ENCODE measurements around the gene HS3ST3A1.

HS3ST3A1 gene

DNA sequence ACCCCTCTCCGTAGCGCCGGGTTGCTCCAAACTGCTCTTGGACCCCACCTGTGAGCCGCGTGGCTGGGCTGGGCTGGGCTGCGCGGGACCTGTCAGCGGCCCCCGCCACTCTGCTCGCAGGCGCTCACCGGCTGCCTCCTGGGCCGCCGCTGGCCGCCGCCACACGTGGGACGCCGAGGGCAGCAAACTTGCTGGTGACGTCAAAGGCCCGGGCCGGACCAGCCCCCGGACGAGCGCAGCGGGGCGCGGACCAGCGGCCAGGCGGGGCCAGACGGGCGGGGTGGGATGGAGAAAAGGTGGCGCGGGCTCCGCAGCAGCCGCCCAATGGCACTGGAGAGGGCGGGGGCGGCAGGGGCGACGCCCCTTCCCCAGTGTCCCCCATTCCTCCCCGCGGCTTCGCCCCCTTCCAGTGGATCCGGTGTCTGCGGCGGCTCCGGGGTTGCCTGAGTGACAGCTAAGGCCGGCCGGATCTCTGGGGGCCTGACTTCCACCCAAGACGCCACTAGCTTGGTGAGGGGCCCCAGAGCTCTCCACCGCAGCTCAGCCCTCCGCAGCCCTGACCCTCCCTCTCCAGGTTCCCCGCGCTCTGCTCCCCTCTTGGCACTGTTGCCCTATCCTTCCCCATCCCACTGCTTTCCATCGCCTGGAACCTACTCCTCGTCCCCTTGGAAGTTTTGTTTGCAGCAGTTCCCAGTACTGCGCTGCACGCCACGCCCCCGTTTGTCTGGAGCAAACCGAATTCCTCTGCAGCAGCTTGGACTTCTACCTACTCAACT is at the start of gene HS3ST3A1:
HS3ST3A1 (minus strand) TSS at position 154 of the 776 bp plus-strand sequence. CDS start 800 bp downstream, outside the sequence.
- DNase-seq, result no peak

DNA sequence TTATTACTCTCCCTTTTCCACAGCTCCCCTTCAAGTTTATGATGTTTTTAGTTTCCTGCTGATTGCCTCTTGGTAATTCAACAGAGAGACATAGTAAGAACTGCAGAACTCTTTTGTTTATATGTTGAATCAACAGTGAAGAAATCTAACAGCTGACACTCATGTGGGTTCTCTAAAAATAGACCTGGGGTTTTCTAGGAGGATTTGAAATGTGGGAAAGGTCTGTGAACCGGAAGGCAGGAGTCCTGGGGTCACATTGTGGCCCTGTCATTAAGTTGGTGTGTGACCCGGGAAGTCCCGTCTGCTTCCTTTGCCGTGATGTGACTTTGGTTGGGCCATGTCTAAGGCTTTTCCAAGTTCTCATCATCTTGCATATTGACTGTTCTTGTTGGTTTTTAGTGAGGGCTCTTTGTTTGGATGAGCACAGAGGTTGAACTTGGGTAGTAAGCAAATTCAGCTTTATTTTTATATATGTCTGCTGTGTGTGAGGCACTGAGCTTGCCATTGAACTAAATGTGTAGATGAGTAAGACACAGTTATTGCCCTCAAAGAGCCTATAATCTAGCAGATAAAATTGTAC is 48.5 kb upstream of the HS3ST3A1 start:
- no peak for DNase-seq

- no peak for DNase-seq
Observed at GRCh38 chr17:13647543-13648021, 45.9 kb upstream of the HS3ST3A1 start.

GRCh38 chr17:13646969-13647542 is 45.3 kb upstream of the HS3ST3A1 start:
- DNase-seq, result no peak

GRCh38 chr17:13646411-13646810 is 44.7 kb upstream of the HS3ST3A1 start:
- no peak for DNase-seq

- no peak for DNase-seq
Observed at GRCh38 chr17:13643180-13643579, 41.5 kb upstream of the HS3ST3A1 start.

- DNase-seq, result no peak
Observed at GRCh38 chr17:13642188-13642587, 40.5 kb upstream of the HS3ST3A1 start.

DNA sequence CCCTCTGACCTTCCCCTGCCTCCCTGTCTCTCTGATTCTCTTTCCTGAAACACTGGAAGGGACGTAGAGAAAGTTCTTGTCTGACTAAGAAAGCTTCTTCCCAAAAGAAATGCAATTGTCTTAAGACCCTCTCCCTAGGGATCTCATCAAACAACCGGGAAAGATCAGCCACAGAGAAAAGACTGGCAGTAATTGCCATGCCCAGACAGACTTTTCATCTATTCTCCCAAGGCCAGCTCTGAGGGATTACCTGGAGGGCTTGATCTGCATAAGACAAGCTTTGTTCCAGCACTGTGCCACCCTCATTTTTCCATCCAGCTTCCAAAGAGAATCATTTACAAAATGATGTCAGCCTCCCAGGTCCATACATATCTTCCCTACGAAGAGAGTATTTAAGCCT is 38.8 kb upstream of the HS3ST3A1 start:
- no peak for DNase-seq

DNA sequence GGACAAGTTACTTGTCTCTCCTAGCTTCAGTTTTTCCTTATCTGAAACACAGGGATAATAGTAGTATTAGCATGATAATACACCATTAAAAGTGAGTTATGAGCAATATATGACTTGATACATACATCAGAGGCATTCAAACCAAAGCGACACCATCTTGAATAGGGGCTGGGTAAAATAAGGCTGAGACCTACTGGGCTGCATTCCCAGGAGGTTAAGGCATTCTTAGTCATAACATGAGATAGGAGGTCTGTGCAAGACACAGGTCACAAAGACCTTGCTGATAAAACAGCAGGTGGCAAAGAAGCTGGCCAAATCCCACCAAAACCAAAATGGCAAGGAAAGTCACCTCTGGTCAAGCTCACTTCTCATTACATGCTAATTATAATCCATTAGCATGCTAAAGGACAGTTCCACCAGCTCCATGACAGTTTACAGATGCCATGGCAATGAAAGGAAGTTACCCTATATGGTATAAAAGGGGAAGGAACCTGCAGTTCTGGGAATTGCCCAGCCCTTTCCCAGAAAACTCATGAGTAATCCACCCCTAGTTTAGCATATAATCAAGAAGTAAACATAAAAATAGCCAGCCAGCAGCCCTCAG is 37.2 kb upstream of the HS3ST3A1 start:
- no peak for DNase-seq

GRCh38 chr17:13636951-13637350 is 35.2 kb upstream of the HS3ST3A1 start:
- DNase-seq, result no peak

- no peak for DNase-seq
Observed at GRCh38 chr17:13635951-13636350, 34.2 kb upstream of the HS3ST3A1 start.

GRCh38 chr17:13634021-13634420 is 32.3 kb upstream of the HS3ST3A1 start:
- DNase-seq, result no peak

DNA sequence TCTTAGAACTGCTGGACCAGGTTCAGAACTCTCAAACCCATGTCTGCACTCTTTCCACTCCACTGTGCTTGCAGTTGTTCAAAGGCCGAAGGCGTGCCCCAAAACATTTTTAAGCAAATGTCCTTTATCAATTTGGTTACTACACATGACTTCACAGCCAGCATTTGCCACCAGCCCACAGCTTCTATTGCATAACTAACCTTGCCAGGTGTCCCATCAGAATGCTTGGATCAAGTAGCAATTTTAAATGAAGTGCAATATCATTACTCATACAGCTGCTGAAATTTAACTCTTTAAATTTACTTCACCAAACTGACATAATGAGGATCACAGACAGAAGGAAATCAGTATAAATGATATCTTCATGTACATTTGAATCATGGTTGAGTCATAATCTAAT is 29.8 kb upstream of the HS3ST3A1 start:
- DNase-seq, result no peak

- no peak for DNase-seq
Observed at GRCh38 chr17:13626703-13627102, 25.0 kb upstream of the HS3ST3A1 start.

GRCh38 chr17:13619462-13619861 is 17.7 kb upstream of the HS3ST3A1 start:
- DNase-seq, result no peak

GRCh38 chr17:13616031-13616430 is 14.3 kb upstream of the HS3ST3A1 start:
- DNase-seq, result no peak

- DNase-seq, result no peak
Observed at GRCh38 chr17:13609941-13610340, 8.2 kb upstream of the HS3ST3A1 start.

DNA sequence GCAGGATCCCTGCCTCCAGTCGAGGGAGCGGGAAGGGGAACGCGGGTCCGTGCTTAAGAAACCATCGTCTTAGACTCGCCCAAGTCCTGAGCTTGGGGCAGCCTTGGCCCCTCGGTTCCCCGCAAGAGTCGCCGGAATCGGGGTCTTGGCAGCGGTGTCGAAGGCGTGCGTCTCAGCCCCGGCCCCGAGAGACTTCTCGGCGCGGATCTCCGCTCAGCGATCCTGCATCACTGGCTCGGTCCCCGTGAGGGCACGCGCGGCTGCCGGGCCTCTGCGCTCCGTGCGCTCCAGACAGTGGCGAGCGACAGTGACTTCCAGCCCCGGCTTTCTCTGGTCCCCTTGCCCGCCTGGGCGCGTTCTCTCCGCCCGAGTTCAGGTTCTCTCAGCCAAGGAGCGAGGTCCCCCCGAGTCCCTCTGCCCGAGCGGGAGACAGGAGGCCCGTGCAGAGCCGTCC is 380 bp downstream of the HS3ST3A1 start:
- DNase-seq, result no peak

DNA sequence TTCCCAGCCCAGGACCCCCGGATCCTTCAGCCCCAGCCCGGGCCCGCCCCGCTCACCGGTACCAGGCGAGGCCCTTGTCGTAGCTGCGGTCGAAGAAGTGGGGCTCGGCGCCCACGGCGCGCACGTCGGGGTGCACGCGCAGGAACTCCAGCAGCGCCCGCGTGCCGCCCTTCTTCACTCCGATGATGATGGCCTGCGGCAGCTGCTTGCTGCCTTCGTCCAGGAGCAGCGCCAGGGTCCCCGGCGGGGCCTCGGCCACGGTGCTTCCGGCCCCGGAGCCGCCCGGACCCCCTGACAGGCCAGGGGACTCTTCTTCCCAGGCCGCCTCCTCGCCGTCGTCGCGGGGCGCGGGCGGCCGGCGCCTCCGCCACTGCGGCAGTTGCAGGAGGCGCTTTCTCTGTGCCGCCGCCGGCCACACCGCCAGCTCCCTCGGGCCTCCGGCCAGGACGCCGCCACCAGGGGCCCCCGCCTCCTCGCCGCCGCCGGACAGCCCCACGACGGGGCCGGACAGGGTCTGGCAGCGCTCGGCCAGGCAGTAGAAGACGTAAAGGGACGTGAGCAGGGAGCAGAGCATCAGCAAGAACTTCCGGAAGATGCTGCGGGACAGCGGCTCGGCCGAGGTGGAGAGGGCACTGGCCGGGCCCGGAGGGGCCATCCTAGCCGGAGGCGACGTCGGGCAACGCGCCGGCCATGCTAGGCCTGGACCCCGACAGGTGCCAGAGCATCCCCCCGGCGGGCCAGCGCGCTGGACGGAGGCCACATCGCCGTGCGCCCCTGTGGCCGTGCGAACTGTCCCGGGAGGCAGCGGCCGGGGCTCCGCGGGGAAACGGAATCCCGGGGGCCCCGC is 1.0 kb downstream of the HS3ST3A1 start:
- DNase-seq, result no peak

- DNase-seq, result no peak
Observed at GRCh38 chr17:13599864-13600263, 1.9 kb downstream of the HS3ST3A1 start.

- no peak for DNase-seq
Observed at GRCh38 chr17:13599168-13599577, 2.6 kb downstream of the HS3ST3A1 start.

DNA sequence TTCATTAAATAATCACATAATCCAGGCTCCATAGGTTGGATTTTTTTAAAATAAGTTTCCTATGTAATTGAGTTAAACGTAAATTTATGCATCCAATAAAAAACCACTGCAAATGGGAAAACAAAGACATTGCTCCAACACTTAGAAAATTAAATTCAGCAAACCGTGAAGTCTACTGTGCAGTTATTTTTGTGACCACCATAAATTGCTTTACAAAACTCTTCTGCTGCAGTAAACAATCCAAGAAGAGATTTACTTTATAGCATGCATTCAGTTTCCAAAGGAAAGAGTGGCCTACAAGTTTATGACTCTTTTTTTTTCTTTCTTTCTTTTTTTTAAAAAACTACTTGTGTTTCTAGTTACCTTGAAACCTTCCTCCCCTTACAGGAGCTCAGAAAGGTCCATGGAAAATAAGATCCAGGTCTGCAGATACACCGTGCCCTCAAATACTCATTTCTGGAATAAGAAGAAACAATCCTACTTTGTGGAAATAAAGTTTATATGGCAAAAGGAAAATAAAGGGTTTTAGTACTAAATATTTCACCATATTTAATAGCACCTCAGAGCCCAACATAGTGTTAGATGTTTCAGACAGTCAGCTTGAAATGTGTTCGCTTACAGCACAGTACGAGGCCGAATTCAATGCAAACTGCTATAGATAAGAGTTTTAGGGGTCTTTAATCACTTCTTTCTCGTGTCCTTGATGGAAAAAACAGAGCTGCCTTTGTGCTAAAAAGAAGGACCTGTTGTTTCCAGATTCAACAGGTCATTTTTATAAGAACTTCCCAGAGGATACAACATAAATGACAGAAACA is 3.2 kb downstream of the HS3ST3A1 start:
- DNase-seq, result no peak
